Stimulated activated CD4-positive, alpha-beta T cell treated with anti-CD3 and anti-CD28 coated beads, Interleukin-4, amount 100 ng/mL, for 24 hours (primary cell): ENCODE data around the gene CCZ1.
"Not testable (repeated sequence)": the region's sequence is repeated elsewhere in the genome, so short reads cannot be mapped to it uniquely, and the experiment has no call there.

Experiments used
- DNase-seq: peaks from one replicate; pipeline ENCODE4 v3.0.0-alpha.2; 2020

Gene CCZ1

DNA sequence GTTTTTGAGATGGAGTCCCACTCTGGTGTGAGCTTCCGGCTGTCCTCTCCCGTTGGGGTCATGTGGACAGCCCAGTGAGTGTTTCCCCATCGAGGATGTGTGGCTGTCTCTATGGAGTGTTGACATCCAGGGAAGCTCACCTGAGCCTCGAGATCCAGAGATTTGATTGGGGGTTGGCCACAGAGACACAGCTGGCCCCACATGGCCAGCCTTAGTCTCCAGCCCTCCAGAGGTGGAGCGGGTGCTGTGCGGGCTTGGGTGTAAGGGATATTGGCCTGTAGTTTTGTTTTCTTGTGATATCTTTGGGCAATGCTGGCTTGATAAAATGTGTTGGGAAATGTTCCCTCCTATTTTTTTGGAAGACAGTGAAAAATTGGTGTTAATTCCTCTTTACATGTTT is 18.0 kb downstream of the CCZ1 start:
- DNase-seq: not testable (repeated sequence)

DNA sequence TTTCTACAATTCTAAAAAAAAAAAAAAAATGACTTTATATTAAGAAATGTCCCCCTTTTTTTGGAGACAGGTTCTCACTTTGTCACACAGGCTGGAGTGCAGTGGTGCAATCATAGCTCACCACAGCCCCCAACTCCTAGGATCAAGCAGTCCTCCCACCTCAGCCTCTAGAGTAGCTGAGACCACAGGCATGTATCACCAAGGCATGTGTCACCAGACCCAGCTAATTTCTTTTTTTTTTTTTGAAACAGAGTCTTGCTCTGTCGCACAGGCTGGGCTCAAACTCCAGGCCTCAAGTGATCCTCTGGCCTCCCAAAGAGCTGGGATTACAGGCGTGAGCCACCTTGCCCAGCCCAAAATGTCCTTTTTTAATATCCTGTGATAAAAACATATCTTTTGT is 25.6 kb downstream of the CCZ1 start:
- not testable (repeated sequence) for DNase-seq

DNA sequence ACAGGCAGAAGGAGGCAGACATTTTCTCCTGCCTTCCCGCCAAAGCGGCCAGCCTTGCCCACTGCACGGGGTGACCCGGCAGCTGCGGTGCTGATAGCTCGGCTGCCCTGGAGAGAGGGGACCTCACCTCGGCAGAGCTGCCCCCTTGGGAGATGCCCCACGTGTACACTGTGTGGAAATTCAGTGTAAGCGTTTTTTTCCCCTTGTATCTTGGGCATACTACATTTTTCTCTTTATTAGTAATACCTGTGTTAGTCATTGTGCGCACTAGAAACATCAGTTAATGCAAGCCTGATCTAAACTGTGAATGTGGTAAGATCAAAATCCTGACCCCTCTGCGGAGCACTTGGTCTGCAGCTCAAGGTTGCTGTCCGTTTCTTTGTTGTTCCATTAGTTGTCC is 26.1 kb downstream of the CCZ1 start:
- DNase-seq: not testable (repeated sequence)

DNA sequence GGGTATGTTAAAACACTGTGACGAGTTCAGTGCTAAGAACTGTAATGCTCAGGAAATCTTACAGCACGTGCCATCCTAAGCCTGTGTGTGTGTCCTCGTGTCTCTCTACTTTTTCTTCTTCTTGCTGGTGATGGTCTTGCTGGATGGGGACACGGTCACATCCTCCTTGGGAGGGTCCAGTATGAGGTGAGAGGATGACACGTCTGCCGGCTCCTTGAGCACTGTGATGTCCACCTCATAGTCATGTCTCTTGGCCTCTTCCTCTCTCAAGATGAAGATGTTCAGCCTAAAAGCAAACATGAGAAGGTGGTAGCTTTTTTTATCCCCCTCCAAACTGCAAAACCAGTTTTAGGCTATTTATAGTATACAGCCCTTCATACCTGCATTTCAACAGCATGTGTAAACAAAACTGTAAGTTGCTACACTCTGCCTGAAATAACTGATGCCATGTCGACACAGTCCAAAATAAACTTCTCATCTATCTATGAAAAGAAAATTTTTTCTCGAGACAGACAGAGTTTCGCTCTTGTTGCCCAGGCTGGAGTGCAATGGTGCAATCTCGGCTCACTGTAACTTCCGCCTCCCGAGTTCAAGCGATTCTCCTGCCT is 27.8 kb downstream of the CCZ1 start:
- not testable (repeated sequence) for DNase-seq

DNA sequence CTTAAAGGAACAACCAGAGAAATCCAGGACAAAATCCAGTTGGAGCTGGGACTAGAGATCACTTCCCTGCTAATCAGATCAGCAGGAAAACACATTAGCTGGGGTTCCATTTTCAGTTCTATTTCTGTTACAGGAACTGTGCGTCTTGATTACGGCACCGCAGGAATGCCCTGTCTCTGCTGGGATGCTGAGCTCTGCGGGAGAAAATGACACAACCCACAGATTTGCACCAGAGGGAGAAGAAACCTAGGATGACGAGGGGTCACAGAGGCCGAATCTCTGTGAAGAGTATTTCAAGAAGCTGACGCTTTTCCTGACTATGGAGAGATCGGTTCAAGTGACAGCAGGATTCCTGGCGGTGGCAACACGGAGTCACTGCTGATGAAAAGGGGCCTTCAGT is 31.8 kb downstream of the CCZ1 start:
- DNase-seq: not testable (repeated sequence)

DNA sequence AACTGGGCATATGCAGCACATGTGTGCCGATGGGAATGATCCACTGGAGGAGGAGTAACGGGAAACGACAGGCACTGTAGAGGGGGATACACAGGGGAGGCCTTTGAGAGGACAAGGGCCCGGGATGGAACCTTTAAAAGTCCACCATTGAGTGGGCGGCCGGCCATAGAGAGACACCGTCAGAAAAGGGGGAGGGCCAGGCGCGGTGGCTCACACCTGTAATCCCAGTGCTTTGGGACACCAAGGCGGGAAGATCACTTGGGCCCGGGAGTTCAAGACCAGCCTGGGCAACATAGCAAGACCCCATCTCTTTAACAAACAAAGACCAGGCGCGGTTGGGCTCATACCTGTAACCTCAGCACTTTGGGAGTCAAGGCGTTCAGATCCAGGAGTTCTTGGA is 32.7 kb downstream of the CCZ1 start:
- DNase-seq: not testable (repeated sequence)

DNA sequence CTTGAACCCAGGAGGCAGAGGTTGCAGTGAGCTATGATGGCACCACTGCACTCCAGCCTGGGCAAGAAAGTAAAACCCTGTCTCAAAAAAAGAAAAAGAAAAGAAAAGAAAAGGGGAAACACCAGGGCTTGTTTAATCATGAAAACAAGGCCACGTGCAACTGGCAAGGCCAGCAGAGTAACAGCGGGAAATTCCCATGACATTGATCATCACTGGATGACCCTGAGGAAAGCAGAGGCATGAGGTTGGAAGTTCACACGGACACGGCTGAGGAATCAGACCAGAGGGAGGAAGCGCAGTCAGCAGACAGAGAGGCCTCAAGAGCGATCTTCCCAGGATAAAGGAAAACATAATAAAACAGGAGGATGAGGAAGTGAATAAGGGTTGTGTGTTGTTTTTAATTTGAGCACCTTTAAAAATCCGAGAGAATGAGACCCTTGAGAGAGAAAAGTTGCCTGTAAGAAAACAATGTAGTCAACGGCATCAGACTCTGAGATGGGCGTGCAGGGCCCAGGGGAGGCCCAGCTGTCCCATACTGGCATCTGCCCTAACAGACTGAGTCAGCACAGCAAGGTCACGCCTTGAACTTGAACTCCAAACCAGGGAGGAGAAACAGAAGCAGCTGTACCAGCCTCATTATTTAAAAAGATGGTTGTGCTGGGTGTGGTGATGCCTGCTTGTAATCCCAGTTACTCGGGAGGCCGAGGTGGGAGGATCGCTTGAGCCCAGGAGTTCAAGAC is 33.5 kb downstream of the CCZ1 start:
- DNase-seq: not testable (repeated sequence)

DNA sequence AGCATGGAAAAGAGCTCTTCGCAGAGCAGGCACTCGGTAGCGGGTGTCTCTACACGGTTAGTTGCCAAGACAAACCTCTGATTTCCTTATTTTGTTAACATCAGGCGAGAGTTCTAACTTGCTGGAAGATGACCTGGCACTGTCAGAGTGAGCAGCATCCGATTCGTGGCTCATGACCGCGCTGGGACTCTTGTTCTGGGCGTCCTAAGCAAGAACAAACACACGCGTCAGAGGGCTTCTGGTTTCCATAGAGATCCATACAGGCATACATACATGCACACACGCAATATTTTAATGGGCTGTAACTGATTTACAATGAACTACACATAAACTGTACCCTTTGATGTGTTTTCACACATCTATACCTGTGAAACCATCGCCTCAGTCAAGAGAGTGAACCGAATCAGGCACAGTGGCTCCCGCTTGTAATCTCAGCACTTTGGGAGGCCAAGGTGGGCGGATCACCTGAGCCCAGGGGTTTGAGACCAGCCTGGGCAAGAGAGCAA is 36.5 kb downstream of the CCZ1 start:
- not testable (repeated sequence) for DNase-seq

DNA sequence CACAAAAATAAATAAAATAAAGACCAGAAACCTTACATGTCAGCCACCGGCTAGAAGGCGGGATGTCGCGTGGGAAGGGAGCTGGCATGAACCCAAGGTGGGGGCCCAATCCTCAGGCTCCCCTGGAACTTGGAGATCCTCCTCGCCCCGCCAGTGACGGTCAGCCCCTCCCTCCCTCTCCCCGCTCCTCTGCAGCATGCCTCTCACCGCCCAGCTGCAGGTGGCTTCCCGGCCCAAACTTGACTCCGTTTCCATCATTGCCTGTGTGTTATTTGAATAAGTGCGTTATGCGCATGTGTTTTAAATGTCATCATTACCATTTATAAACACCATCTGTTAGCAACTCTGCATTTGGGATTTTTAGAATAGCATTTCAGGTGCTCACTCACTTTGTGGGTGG is 64.7 kb downstream of the CCZ1 start:
- DNase-seq: not testable (repeated sequence)

DNA sequence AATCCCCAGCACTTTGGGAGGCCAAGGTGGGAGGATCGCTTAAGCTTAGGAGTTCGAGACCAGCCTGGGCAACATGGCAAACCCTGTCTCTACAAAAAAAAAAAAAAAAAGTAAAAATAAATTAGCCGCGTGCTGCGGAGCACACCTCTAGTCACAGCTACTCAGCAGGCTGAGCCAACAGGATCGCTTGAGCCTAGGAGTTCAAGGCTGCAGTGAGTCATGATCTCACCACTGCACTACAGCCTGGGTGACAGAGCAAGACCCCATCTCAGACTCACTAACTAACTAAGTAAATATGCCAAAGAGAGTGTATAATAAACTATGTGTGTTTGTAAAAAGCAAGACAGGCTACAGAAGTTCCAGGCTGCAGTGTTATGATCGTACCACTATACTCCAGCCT is 65.3 kb downstream of the CCZ1 start:
- DNase-seq: not testable (repeated sequence)

DNA sequence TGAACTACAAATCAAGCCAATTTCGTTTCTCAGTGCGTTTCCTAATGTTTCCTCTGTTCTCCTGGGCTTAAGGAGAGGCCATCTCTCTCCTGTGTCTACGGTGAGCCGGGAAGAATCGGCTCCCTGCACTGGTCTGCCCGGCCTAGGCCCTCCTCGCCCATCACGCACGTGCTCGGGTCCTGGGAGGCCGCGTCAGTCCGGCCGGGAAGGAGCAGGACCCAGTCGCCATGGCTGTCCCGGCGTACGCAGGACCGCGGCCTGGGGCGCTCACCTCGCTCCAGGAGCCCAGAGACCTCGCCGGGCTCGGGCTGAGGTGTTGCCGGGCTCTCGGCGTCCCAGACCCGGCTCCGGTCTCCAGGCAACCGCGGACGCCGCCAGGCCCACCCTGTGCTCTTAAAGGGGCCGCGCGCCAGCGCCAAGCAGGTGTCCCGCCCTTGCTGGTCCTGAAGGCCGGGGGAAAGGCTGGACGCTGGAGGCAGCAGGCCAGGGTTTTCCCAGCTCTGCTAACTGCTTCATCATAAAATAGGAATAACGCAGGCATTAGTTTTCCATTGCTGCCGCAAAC is 71.9 kb downstream of the CCZ1 start, which contains the start of gene RSPH10B:
TSS of gene RSPH10B (minus strand) at position 343 of the 565 bp plus-strand sequence. CDS start 3,573 bp downstream, outside the sequence.
- DNase-seq: not testable (repeated sequence)

DNA sequence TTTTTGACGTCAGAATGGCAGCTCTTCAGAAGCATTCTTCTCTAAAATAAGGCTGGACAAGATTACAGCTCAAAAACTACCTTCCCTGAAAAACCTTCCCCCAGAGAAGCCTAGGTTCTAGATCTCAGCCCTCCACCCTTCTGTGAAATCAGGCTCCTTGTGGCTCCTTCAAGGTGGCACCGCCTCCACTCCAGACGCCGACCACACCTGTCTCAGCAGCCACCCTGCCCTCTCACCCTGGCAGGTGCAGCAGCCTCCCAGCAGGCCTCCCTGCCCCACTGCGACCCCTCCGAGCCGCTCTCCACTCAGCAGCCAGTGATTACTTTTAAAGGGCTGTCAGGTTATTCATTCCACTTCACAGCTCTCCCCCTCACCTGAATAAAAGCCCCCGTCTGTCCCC is 75.0 kb downstream of the CCZ1 start:
- DNase-seq: not testable (repeated sequence)
